Testis (tissue), 2 donors: Measurements from ENCODE around the gene TRAPPC10.

Experiments
- POLR2A ChIP-seq: fragments of 450-650 bp; IDR thresholded peaks from one replicate; pipeline ENCODE4 v1.6.1; 2017; ENCODE audit warnings: antibody characterized with exemption, mild to moderate bottlenecking, moderate library complexity
- TF ChIP-seq, protein P1 (sequence below), 3 experiments: fragments of 450-650 bp in 2 of 3; fragments of 200-600 bp in 1 of 3; sonication (generic) in 1 of 3; IDR thresholded peaks; one replicate each; pipeline ENCODE4 v1.5.1; 2016 to 2019; ENCODE audit warnings: antibody characterized with exemption in 3 of 3, mild to moderate bottlenecking in 2 of 3, moderate library complexity in 1 of 3

DNA sequence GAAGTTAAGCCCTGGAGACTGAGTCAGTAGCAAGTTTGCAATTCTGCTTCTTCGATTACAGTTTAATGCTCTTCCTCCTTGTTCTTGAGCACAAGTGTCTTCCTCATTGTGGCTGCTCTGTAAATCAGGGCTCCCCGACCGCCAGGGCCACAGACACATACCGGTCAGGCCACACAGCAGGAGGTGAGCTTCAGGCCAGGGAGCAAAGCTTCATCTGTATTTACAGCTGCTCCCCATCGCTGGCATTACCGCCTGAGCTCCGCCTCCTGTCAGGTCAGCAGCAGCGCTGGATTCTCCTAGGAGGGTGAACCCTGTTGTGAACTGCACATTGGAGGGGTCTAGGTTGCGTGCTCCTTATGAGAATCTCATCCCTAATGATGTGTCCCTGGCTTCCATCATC lies 1.7 kb upstream of the TRAPPC10 start:
- TF ChIP-seq, protein P1, sequence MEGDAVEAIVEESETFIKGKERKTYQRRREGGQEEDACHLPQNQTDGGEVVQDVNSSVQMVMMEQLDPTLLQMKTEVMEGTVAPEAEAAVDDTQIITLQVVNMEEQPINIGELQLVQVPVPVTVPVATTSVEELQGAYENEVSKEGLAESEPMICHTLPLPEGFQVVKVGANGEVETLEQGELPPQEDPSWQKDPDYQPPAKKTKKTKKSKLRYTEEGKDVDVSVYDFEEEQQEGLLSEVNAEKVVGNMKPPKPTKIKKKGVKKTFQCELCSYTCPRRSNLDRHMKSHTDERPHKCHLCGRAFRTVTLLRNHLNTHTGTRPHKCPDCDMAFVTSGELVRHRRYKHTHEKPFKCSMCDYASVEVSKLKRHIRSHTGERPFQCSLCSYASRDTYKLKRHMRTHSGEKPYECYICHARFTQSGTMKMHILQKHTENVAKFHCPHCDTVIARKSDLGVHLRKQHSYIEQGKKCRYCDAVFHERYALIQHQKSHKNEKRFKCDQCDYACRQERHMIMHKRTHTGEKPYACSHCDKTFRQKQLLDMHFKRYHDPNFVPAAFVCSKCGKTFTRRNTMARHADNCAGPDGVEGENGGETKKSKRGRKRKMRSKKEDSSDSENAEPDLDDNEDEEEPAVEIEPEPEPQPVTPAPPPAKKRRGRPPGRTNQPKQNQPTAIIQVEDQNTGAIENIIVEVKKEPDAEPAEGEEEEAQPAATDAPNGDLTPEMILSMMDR (IDR thresholded peaks at IDR 0.05): no peak
- no peak for TF ChIP-seq POLR2A
